CD14-positive monocyte (primary cell): ENCODE data around the gene PACRGL. TPM values are rescaled to one million over a fixed set of nuclear protein-coding genes. Genes with fewer than 3 reads are reported as not detected.

Source experiments
- DNase-seq, 3 donors: peaks; one replicate each; pipeline ENCODE4 v3.0.0-alpha.2; 2011 to 2022
- H2AFZ ChIP-seq: 2 replicates; pipeline ENCODE4 v1.6.0; 2012; ENCODE audit warnings: mild to moderate bottlenecking, low read depth, low read length, inconsistent platforms; ENCODE audit not compliant: insufficient read depth, poor library complexity, severe bottlenecking
- H3K27ac ChIP-seq, 2 donors: 1 replicate in 1 of 2; 2 replicates in 1 of 2; pipeline ENCODE4 v1.5.1; 2012 to 2013; ENCODE audit warnings: low read length in 2 of 2, control low read depth in 1 of 2, inconsistent platforms in 1 of 2, low read depth in 1 of 2, mild to moderate bottlenecking in 1 of 2
- H3K27me3 ChIP-seq, 2 donors: one replicate each; pipeline versions ENCODE4 v1.6.0 to v1.6.1; 2011 to 2013; ENCODE audit warnings: low read length in 2 of 2; ENCODE audit not compliant: control insufficient read depth in 2 of 2, insufficient read depth in 2 of 2
- H3K36me3 ChIP-seq, 2 donors: replicated peaks in 1 of 2; 1 replicate in 1 of 2; 2 replicates in 1 of 2; pipeline versions ENCODE4 v1.5.1 to v1.6.1; 2012 to 2013; ENCODE audit warnings: low read length in 2 of 2, control low read depth in 1 of 2, inconsistent platforms in 1 of 2, mild to moderate bottlenecking in 1 of 2; ENCODE audit not compliant: insufficient read depth in 2 of 2, control insufficient read depth in 1 of 2
- H3K4me1 ChIP-seq, 2 donors: 1 replicate in 1 of 2; 2 replicates in 1 of 2; pipeline versions ENCODE4 v1.5.1 to v1.6.1; 2012 to 2013; ENCODE audit warnings: low read length in 2 of 2, control low read depth in 1 of 2, inconsistent platforms in 1 of 2, mild to moderate bottlenecking in 1 of 2, moderate library complexity in 1 of 2; ENCODE audit not compliant: insufficient read depth in 2 of 2, control insufficient read depth in 1 of 2
- H3K4me2 ChIP-seq: replicated peaks from 2 replicates; pipeline ENCODE3; 2012; ENCODE audit warnings: low read length, moderate library complexity, mild to moderate bottlenecking; ENCODE audit not compliant: poor library complexity, severe bottlenecking; ENCODE audit errors: extremely low read depth
- H3K4me3 ChIP-seq, 3 experiments: fragments of 200-600 bp in 1 of 3; sonication (generic) in 1 of 3; replicated peaks in 1 of 3; 1 replicate in 2 of 3; 2 replicates in 1 of 3; pipeline ENCODE4 v1.5.1; 2011 to 2013; ENCODE audit warnings: low read length in 3 of 3, mild to moderate bottlenecking in 3 of 3, control low read depth in 2 of 3, low read depth in 2 of 3, inconsistent platforms in 1 of 3, moderate library complexity in 1 of 3
- H3K79me2 ChIP-seq: 2 replicates; pipeline ENCODE4 v1.6.0; 2012; ENCODE audit warnings: mild to moderate bottlenecking, control low read depth, inconsistent platforms, low read length, moderate library complexity; ENCODE audit not compliant: insufficient read depth
- H3K9ac ChIP-seq: 2 replicates; pipeline ENCODE4 v1.6.0; 2017; ENCODE audit warnings: low read length, mild to moderate bottlenecking; ENCODE audit not compliant: insufficient read depth, poor library complexity, severe bottlenecking
- H3K9me3 ChIP-seq, 2 donors: replicated peaks in 1 of 2; 1 replicate in 1 of 2; 2 replicates in 1 of 2; pipeline versions ENCODE4 v1.5.1 to v1.6.1; 2012 to 2013; ENCODE audit warnings: low read length in 2 of 2, control low read depth in 1 of 2; ENCODE audit not compliant: control insufficient read depth in 1 of 2, insufficient read depth in 1 of 2
- H4K20me1 ChIP-seq: 2 replicates; pipeline ENCODE4 v1.6.0; 2012; ENCODE audit warnings: mild to moderate bottlenecking, low read length, control low read depth, moderate library complexity; ENCODE audit not compliant: insufficient read depth
- H3K27ac Mint-ChIP-seq, 7 donors: one replicate each; pipeline ENCODE4 v1.8.0; 2020; ENCODE audit warnings: mild to moderate bottlenecking in 7 of 7, mixed read lengths in 7 of 7, moderate library complexity in 6 of 7, inconsistent platforms in 2 of 7
- H3K27me3 Mint-ChIP-seq, 3 donors: one replicate each; pipeline ENCODE4 v1.8.0; 2021 to 2022; ENCODE audit warnings: low read depth in 3 of 3, mild to moderate bottlenecking in 3 of 3, mixed read lengths in 3 of 3, moderate library complexity in 3 of 3, inconsistent platforms in 1 of 3
- H3K36me3 Mint-ChIP-seq, 2 donors: one replicate each; pipeline ENCODE4 v1.8.0; 2020; ENCODE audit warnings: mixed read lengths in 2 of 2, inconsistent platforms in 1 of 2, mild to moderate bottlenecking in 1 of 2
- H3K4me1 Mint-ChIP-seq: one replicate; pipeline ENCODE4 v1.8.0; 2020; ENCODE audit warnings: mild to moderate bottlenecking, mixed read lengths
- H3K4me3 Mint-ChIP-seq, 2 donors: one replicate each; pipeline ENCODE4 v1.8.0; 2020; ENCODE audit warnings: mild to moderate bottlenecking in 2 of 2, mixed read lengths in 2 of 2, moderate library complexity in 1 of 2
- H3K9me3 Mint-ChIP-seq, 7 donors: one replicate each; pipeline ENCODE4 v1.8.0; 2020 to 2022; ENCODE audit warnings: mixed read lengths in 7 of 7, mild to moderate bottlenecking in 6 of 7, moderate library complexity in 6 of 7, inconsistent platforms in 2 of 7
- WGBS: methylation state at CpG from one replicate; pipeline ENCODE4 v1.1.5; 2013; ENCODE audit warnings: missing lambda C conversion rate; ENCODE audit not compliant: insufficient coverage; 5-methylcytosine and 5-hydroxymethylcytosine counted together
- intact Hi-C, 2 donors: fragments of 100-400 bp; cut with micrococcal nuclease; formaldehyde crosslinking; loops; one replicate each; pipeline versions ENCODE4 v1.15.0 to v1.15.1; 2023
- polyA plus RNA-seq, 3 donors: library from polyadenylated mRNA; depleted of rRNA in 1 of 3; unstranded in 2 of 3; stranded (reverse) in 1 of 3; fragments of 300-500 nt in 2 of 3; fragments of >200 nt in 1 of 3; fragmentation: Illumina TruSeq in 2 of 3; gene quantifications; 1 replicate in 2 of 3; 2 replicates in 1 of 3; pipeline ENCODE4 v1.2.3, GENCODE V29; 2012 to 2021
- TF ChIP-seq, protein P1 (sequence below): fragments of 200-600 bp; IDR thresholded peaks from one replicate; pipeline ENCODE4 v1.8.0; 2022; ENCODE audit warnings: antibody characterized with exemption, mild to moderate bottlenecking

The PACRGL gene
- polyA plus RNA-seq, 3 donors: 6.1 to 7.9 (median 7.4) TPM

DNA sequence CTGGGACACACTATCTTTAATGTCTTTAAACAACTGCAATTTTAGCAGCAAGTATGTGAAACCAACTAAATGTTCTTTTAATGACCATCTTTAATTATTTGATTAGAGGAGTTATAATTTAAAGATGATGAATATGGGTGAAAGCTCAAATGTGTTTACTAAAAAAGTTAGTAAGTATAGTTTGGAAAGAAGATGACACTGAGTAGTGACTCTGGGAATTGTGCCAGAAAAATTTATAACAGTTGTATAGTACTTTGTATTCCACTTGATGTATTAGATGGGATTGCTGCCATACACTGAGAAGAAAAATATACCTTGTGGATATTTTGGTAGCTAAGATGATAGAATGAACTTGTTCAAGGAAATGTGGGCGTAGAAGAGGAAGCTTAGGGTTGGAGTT, 19.5 kb upstream of the PACRGL start:
- H3K27me3 ChIP-seq: no peaks in the 10 kb centered on the region
- H3K27ac Mint-ChIP-seq: no peak overlapping the region
- peaks cover 4 to 6% (median 4%) of the 10 kb centered on the region in 3 donors for H3K27me3 Mint-ChIP-seq
- WGBS: 60% methylated on average over 1 of the region's 1 CpG
- no peak for DNase-seq
- no peak overlapping the region for H3K27ac ChIP-seq
- no peaks in the 10 kb centered on the region for H3K4me1 Mint-ChIP-seq
- H3K4me1 ChIP-seq: no peaks in the 10 kb centered on the region
- H3K9me3 ChIP-seq: no peaks in the 10 kb centered on the region
- no peak overlapping the region for H3K9ac ChIP-seq
- H3K79me2 ChIP-seq: no peaks in the 10 kb centered on the region
- H3K36me3 Mint-ChIP-seq: no peaks in the 10 kb centered on the region
- H4K20me1 ChIP-seq: no peaks in the 10 kb centered on the region
- no peak overlapping the region for H3K4me3 Mint-ChIP-seq
- H3K4me2 ChIP-seq: no peak overlapping the region
- H3K4me3 ChIP-seq: no peak overlapping the region
- TF ChIP-seq, protein P1, sequence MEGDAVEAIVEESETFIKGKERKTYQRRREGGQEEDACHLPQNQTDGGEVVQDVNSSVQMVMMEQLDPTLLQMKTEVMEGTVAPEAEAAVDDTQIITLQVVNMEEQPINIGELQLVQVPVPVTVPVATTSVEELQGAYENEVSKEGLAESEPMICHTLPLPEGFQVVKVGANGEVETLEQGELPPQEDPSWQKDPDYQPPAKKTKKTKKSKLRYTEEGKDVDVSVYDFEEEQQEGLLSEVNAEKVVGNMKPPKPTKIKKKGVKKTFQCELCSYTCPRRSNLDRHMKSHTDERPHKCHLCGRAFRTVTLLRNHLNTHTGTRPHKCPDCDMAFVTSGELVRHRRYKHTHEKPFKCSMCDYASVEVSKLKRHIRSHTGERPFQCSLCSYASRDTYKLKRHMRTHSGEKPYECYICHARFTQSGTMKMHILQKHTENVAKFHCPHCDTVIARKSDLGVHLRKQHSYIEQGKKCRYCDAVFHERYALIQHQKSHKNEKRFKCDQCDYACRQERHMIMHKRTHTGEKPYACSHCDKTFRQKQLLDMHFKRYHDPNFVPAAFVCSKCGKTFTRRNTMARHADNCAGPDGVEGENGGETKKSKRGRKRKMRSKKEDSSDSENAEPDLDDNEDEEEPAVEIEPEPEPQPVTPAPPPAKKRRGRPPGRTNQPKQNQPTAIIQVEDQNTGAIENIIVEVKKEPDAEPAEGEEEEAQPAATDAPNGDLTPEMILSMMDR: no peak
- no peaks in the 10 kb centered on the region for H3K36me3 ChIP-seq
- intact Hi-C loops: loop anchor here (5.0 to 10.0 kb wide), 2 partner anchors 263 to 1986 kb away; no protein-coding TSS in a partner anchor
- H2AFZ ChIP-seq: no peak overlapping the region
- no peaks in the 10 kb centered on the region for H3K9me3 Mint-ChIP-seq

DNA sequence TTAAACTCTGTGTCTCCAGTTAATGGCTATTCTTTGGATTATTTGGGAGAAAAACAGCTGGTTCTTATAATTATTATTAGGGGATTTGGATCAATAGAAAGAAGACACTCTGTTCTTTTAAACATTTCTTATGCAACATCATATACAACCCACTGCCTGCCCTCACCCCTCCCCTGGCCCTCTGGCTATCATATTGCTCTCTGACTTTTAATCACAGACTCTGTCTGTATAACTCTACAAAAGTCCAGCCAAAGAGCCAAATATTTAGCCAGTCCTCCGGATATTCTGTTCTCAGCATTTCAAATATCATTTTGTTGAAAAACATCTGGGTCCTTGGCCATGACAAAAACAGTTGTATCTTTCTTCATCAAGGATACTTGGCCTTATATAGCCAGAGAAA, 19.0 kb upstream of the PACRGL start:
- DNase-seq: no peak
- H3K36me3 ChIP-seq: no peaks in the 10 kb centered on the region
- intact Hi-C loops: loop anchor here (5.0 to 10.0 kb wide), 2 partner anchors 264 to 1986 kb away; no protein-coding TSS in a partner anchor
- Mint-ChIP-seq H3K4me1 (no peaks in the 10 kb centered on the region), H3K27ac (no peak overlapping the region), H3K36me3 (no peaks in the 10 kb centered on the region), H3K4me3 (no peak overlapping the region), H3K27me3 (peaks cover 4 to 6% (median 4%) of the 10 kb centered on the region in 3 donors), H3K9me3 (no peaks in the 10 kb centered on the region)
- H4K20me1 ChIP-seq: no peaks in the 10 kb centered on the region
- H3K9ac ChIP-seq: no peak overlapping the region
- WGBS: 91% methylated on average over 1 of the region's 1 CpG
- no peak overlapping the region for H3K4me2 ChIP-seq
- no peak overlapping the region for H3K4me3 ChIP-seq
- no peaks in the 10 kb centered on the region for H3K27me3 ChIP-seq
- no peaks in the 10 kb centered on the region for H3K4me1 ChIP-seq
- H2AFZ ChIP-seq: no peak overlapping the region
- TF ChIP-seq, protein P1: no peak
- H3K9me3 ChIP-seq: no peaks in the 10 kb centered on the region
- H3K27ac ChIP-seq: no peak overlapping the region
- no peaks in the 10 kb centered on the region for H3K79me2 ChIP-seq
